Measurements from ENCODE around the gene TRIM36.
A peak's percentile ranks its signal among the peaks of the same experiment; 100 is the strongest.

TRIM36 gene

GRCh38 chr5:115168829-115169486 lies 750 bp downstream of the TRIM36 start:
- DNase-seq (ENCODE audit: low read depth): no peak
- H3K4me3 ChIP-seq (ENCODE audit: control insufficient read depth, low read depth, low read length): peak overlapping the region; percentile 76
- no peak for TF ChIP-seq CTCF (IDR thresholded peaks at IDR 0.05; ENCODE audit: control insufficient read depth, insufficient read depth, low read depth, low read length, missing control alignments)

GRCh38 chr5:115166744-115167393 lies 2.8 kb downstream of the TRIM36 start:
- no peak overlapping the region for H3K4me3 ChIP-seq (ENCODE audit: control insufficient read depth, low read depth, low read length)
- no peak for TF ChIP-seq CTCF (IDR thresholded peaks at IDR 0.05; ENCODE audit: control insufficient read depth, insufficient read depth, low read depth, low read length, missing control alignments)

GRCh38 chr5:115165790-115166189 lies 3.9 kb downstream of the TRIM36 start:
- no peak for DNase-seq (ENCODE audit: low read depth)
- no peak overlapping the region for H3K4me3 ChIP-seq (ENCODE audit: control insufficient read depth, low read depth, low read length)
- no peak for TF ChIP-seq CTCF (IDR thresholded peaks at IDR 0.05; ENCODE audit: control insufficient read depth, insufficient read depth, low read depth, low read length, missing control alignments)

More at GRCh38 chr5:115166744-115167393, 2.8 kb downstream of the TRIM36 start:
- DNase-seq (ENCODE audit: low read depth): no peak

GRCh38 chr5:115160975-115161475 lies 8.7 kb downstream of the TRIM36 start:
- H3K4me3 ChIP-seq (ENCODE audit: control insufficient read depth, low read depth, low read length): no peak overlapping the region
- DNase-seq (ENCODE audit: low read depth): no peak
- TF ChIP-seq CTCF (IDR thresholded peaks at IDR 0.05; ENCODE audit: control insufficient read depth, insufficient read depth, low read depth, low read length, missing control alignments): no peak

GRCh38 chr5:115151208-115151805 lies 18.4 kb downstream of the TRIM36 start:
- no peak overlapping the region for H3K4me3 ChIP-seq (ENCODE audit: control insufficient read depth, low read depth, low read length)
- DNase-seq (ENCODE audit: low read depth): no peak
- TF ChIP-seq CTCF (IDR thresholded peaks at IDR 0.05; ENCODE audit: control insufficient read depth, insufficient read depth, low read depth, low read length, missing control alignments): no peak

GRCh38 chr5:115150512-115150911 lies 19.2 kb downstream of the TRIM36 start:
- no peak for TF ChIP-seq CTCF (IDR thresholded peaks at IDR 0.05; ENCODE audit: control insufficient read depth, insufficient read depth, low read depth, low read length, missing control alignments)
- no peak overlapping the region for H3K4me3 ChIP-seq (ENCODE audit: control insufficient read depth, low read depth, low read length)
- DNase-seq (ENCODE audit: low read depth): no peak
